Activated CD4-positive, alpha-beta memory T cell treated with anti-CD3 and anti-CD28 coated beads for 36 hours (primary cell): Measurements from ENCODE around the gene GBE1. TPM values are rescaled to one million over a fixed set of nuclear protein-coding genes. Genes with fewer than 3 reads are reported as not detected.

Source experiments
- CTCF ChIA-PET: fragments of 350-600 bp; sonication (Branson Sonifier 250); formaldehyde crosslinking; loops from one replicate; lab custom pipeline; 2021; ENCODE audit warnings: antibody characterized with exemption, inconsistent platforms; lab: Charles Lee
- POLR2A ChIA-PET: fragments of 350-600 bp; sonication (Branson Sonifier 250); formaldehyde crosslinking; loops from one replicate; lab custom pipeline; 2021; ENCODE audit warnings: antibody characterized with exemption; lab: Charles Lee
- DNase-seq: peaks from one replicate; pipeline ENCODE4 v3.0.0-alpha.2; 2020
- H3K27ac Mint-ChIP-seq: one replicate; pipeline ENCODE4 v1.8.0; 2021; ENCODE audit warnings: mixed read lengths
- H3K27me3 Mint-ChIP-seq: one replicate; pipeline ENCODE4 v1.8.0; 2021; ENCODE audit warnings: mixed read lengths
- H3K36me3 Mint-ChIP-seq: one replicate; pipeline ENCODE4 v1.8.0; 2021; ENCODE audit warnings: mixed read lengths
- H3K4me1 Mint-ChIP-seq: one replicate; pipeline ENCODE4 v1.8.0; 2021; ENCODE audit warnings: low read depth, mixed read lengths
- H3K4me3 Mint-ChIP-seq: one replicate; pipeline ENCODE4 v1.8.0; 2021; ENCODE audit warnings: mild to moderate bottlenecking, mixed read lengths
- H3K9me3 Mint-ChIP-seq: one replicate; pipeline ENCODE4 v1.8.0; 2021; ENCODE audit warnings: mixed read lengths
- intact Hi-C: fragments of 100-400 bp; cut with micrococcal nuclease; formaldehyde crosslinking; loops from one replicate; pipeline ENCODE4 v1.15.1; 2023
- total RNA-seq, 2 experiments: library from RNA; stranded (reverse); gene quantifications; one replicate each; pipeline ENCODE4 v1.2.3, GENCODE V29; 2021

GBE1 gene
- total RNA-seq, 2 experiments from 2014 or later = 30.5 to 30.6 TPM

DNA sequence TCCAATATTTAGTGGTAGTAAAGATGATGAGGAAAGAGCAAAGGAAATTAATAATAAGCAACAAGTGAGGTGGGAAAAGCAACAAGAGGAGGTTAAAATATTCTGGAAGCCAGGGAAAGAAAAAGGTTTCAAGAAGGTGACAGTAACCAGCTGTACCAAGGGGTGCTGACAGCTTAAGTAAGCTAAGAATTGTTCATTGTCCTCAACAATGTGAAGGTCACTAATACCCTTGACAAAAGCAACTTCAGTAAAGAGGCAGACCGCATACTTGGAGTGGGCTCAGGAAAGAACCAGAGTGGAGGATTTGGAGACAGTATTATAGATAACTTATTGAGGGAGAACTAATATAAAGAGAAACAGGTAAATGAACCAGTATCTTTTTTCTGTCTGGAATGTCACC lies 116.2 kb downstream of the GBE1 start:
- H3K9me3 Mint-ChIP-seq = no peaks in the 10 kb centered on the region
- POLR2A ChIA-PET = no interaction called here
- H3K4me3 Mint-ChIP-seq = no peak overlapping the region
- H3K4me1 Mint-ChIP-seq = no peaks in the 10 kb centered on the region
- DNase-seq = no peak
- H3K36me3 Mint-ChIP-seq = no peaks in the 10 kb centered on the region
- H3K27me3 Mint-ChIP-seq = no peaks in the 10 kb centered on the region
- H3K27ac Mint-ChIP-seq = no peak overlapping the region
- intact Hi-C loops = no loop called here
- CTCF ChIA-PET = no interaction called here

DNA sequence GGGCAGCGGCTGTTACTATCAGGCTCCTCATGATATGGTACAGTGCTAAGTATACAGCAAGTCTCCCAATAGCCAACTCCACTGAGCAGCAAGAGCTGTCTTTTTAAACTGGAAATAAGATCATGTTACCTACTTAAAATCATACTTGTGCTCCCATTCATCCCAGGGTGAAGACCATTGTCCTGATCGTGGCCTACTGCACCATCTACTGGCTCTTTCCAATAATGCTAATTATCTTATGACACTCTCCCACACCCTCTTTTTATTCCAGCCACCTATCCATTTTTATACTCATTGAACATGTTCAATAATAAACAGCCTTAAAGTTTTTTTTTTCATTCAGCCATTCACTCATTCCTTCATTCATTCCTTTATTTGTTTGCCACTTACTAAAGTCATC lies 117.7 kb downstream of the GBE1 start:
- CTCF ChIA-PET = no interaction called here
- Mint-ChIP-seq H3K9me3 (no peaks in the 10 kb centered on the region), H3K36me3 (peaks cover 5% of the 10 kb centered on the region), H3K4me1 (no peaks in the 10 kb centered on the region), H3K4me3 (no peak overlapping the region), H3K27ac (no peak overlapping the region), H3K27me3 (no peaks in the 10 kb centered on the region)
- intact Hi-C loops = no loop called here
- POLR2A ChIA-PET = no interaction called here
- DNase-seq = no peak

DNA sequence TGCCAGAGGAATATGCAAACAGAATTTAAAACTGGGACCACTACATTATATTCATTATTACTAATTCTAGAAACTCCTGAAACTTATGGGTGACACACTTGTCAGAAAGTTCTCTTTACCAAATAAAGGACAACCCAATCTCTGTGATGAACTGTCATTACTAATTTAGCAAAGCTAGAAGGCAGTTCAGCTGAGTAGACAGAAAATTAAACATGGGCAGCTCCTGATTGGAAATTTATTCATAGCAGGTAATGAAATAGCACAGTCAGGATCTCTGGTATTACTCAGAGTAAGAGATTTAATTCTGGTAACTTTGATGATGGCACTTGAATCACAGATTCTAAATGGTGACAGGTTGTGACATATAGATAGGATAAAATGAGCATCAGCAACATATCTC lies 123.0 kb downstream of the GBE1 start:
- Mint-ChIP-seq H3K27ac (no peak overlapping the region), H3K4me1 (no peaks in the 10 kb centered on the region), H3K9me3 (no peaks in the 10 kb centered on the region), H3K36me3 (peaks cover 5% of the 10 kb centered on the region), H3K27me3 (no peaks in the 10 kb centered on the region), H3K4me3 (no peak overlapping the region)
- ChIA-PET CTCF (no interaction called here), POLR2A (no interaction called here)
- no peak for DNase-seq
- intact Hi-C loops = no loop called here

DNA sequence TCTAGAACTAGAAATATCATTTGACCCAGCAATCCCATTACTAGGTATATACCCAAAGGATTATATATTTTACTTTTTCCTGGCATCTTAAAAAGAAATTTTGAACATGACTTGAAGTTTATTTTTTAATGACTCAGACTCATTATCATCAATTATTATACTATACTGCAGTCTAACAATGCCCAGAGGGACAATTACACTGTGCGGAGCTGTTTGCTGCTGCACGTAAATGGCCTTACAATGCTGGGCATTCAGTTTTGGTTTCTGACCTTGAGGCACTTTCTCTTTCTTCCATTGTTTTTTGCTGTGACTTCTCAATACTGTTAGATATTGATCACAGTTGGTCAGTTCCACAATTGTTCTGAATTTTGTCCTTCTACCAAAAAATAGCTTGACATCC lies 128.8 kb downstream of the GBE1 start:
- no peak overlapping the region for H3K4me3 Mint-ChIP-seq
- H3K27me3 Mint-ChIP-seq = no peaks in the 10 kb centered on the region
- no peak overlapping the region for H3K27ac Mint-ChIP-seq
- peaks cover 5% of the 10 kb centered on the region for H3K9me3 Mint-ChIP-seq
- no peak for DNase-seq
- intact Hi-C loops = no loop called here
- ChIA-PET POLR2A (no interaction called here), CTCF (no interaction called here)
- peaks cover 21% of the 10 kb centered on the region for H3K36me3 Mint-ChIP-seq
- no peaks in the 10 kb centered on the region for H3K4me1 Mint-ChIP-seq

DNA sequence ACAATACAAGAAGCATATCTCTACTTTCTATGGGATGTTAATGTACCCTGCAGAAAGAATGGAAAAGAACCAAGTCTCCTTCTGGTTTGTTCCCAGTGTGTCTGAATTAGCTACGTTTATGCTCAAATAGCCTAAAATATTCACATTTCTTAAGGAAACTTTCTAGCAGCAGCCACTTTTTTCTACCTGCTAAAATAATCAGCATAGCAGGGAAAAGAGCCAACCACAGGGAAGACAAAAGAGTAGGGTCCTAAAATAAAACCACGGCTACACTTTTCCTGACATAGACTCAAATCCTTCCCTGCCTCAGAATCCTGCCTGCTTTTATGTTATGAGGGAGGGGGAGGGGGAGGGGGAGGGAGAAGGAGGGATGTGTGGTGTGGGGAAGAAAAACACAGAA lies 136.7 kb downstream of the GBE1 start:
- Mint-ChIP-seq H3K9me3 (peaks cover under 1% of the 10 kb centered on the region), H3K27ac (no peak overlapping the region), H3K4me3 (no peak overlapping the region), H3K4me1 (no peaks in the 10 kb centered on the region), H3K36me3 (peaks cover under 1% of the 10 kb centered on the region), H3K27me3 (no peaks in the 10 kb centered on the region)
- CTCF ChIA-PET = no interaction called here
- no peak for DNase-seq
- POLR2A ChIA-PET = no interaction called here
- intact Hi-C loops = no loop called here

DNA sequence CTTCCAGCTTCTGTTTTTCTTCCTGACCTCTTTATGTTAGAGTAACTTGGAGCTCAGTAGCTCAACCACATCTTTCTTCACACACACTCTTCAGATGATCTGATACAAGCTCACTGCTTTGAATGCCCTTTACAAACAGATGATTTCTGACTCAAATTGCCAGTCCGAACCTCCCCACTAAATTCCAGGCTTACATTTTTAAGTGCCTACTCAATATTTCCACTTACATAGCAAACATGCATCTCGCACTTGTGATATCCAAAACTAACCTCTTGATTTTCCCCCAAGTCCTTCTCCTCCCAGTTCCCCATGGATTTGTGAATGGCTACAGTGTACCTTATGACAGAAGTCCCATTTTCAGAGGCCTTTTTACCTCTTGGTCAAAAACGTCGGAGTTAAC lies 139.1 kb downstream of the GBE1 start:
- CTCF ChIA-PET = interaction anchor here (0.8 kb wide), 1 partner anchor 131 kb away, joined by 3 read pairs; no protein-coding TSS in a partner anchor

DNA sequence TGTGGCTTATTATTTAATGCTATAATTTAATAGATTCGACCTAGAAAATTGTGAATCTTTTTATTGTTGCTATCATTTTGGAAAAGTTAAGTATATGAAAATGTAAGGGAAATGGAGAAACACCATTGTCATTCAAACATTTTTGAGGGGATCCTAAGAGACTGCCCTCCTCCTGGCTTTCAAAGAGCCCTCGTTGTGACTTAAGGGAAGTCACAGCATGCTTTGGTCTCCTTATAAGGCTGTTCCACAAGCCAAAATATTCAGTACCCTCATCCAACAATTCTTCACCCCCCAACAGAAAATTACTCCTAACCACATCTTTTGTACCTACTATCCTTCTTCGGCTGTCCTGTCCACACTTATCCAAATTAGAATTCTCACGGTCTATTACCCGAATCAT lies 140.2 kb downstream of the GBE1 start:
- ChIA-PET POLR2A (no interaction called here), CTCF (no interaction called here)
- Mint-ChIP-seq H3K27ac (no peak overlapping the region), H3K9me3 (no peaks in the 10 kb centered on the region), H3K36me3 (peaks cover 3% of the 10 kb centered on the region), H3K4me1 (no peaks in the 10 kb centered on the region), H3K27me3 (no peaks in the 10 kb centered on the region), H3K4me3 (no peak overlapping the region)
- no peak for DNase-seq
- intact Hi-C loops = no loop called here

More for the DNA sequence above, 139.1 kb downstream of the GBE1 start:
- Mint-ChIP-seq H3K9me3 (no peaks in the 10 kb centered on the region), H3K27me3 (no peaks in the 10 kb centered on the region), H3K4me1 (no peaks in the 10 kb centered on the region), H3K36me3 (peaks cover 3% of the 10 kb centered on the region), H3K27ac (no peak overlapping the region), H3K4me3 (no peak overlapping the region)
- POLR2A ChIA-PET = no interaction called here
- intact Hi-C loops = no loop called here
- no peak for DNase-seq

DNA sequence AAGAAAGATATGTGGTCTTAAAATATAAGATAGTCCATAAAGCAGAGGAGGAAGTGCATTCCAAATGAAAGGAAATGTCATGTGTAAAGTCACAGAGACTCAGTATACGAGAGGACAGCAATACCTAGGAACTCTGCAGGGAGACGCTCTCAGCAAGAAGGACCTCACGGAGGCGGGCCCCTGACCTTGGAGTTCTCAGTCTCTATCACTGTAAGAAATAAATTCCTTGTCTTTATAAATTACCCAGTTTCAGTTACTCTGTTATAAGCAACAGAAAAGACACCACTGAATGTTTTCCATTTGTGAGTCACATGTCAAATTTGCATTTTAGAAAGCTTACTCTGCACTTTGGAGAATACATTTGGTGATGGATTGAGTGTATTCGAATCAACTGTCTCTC lies 140.6 kb downstream of the GBE1 start:
- ChIA-PET POLR2A (no interaction called here), CTCF (no interaction called here)
- intact Hi-C loops = no loop called here

DNA sequence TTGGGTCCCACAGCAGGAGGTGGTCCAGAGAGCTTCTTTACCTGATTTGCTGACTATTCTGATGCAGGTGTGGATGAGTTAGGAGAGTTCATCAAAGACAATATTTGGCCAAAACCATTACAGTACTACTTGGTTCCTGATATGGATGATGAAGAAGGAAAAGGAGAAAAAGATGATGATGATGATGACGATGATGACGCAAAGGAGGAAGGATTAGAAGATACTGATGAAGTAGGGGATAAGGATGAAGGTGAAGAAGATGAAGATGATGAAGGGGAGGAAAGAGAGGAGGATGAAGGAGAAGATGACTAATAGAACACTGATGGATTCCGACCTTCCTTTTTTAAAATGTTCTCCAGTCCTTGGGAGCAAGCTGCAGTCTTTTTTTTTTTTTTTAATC lies 148.7 kb downstream of the GBE1 start:
- no peaks in the 10 kb centered on the region for H3K4me1 Mint-ChIP-seq
- POLR2A ChIA-PET = no interaction called here
- DNase-seq = no peak
- peaks cover 4% of the 10 kb centered on the region for H3K36me3 Mint-ChIP-seq
- CTCF ChIA-PET = no interaction called here
- intact Hi-C loops = no loop called here
- no peaks in the 10 kb centered on the region for H3K9me3 Mint-ChIP-seq
- no peaks in the 10 kb centered on the region for H3K27me3 Mint-ChIP-seq
- H3K27ac Mint-ChIP-seq = no peak overlapping the region
- no peak overlapping the region for H3K4me3 Mint-ChIP-seq

More for the DNA sequence above, 140.6 kb downstream of the GBE1 start:
- no peak for DNase-seq
- Mint-ChIP-seq H3K36me3 (peaks cover 3% of the 10 kb centered on the region), H3K9me3 (no peaks in the 10 kb centered on the region), H3K4me1 (no peaks in the 10 kb centered on the region), H3K4me3 (no peak overlapping the region), H3K27me3 (no peaks in the 10 kb centered on the region), H3K27ac (no peak overlapping the region)

DNA sequence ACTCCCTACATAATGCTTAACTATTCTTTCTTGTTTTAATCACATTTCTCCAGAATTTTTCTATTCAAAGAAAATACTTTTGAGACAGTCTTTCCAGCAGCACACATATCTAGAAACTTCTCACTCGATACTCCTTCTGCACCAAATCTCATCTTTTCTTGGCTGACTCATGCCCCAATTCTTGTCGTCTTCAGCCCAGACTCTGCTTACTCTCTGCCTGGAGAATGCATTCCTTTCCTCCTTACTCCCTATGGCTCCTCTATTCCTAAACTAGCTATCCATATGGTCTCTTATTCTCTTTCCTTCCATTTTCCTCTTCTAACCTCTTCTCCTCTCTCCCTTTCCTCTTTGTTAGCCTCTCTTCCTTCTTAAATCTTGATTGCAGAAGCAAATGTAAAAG lies 158.7 kb downstream of the GBE1 start:
- H3K4me1 Mint-ChIP-seq = no peaks in the 10 kb centered on the region
- intact Hi-C loops = no loop called here
- CTCF ChIA-PET = no interaction called here

DNA sequence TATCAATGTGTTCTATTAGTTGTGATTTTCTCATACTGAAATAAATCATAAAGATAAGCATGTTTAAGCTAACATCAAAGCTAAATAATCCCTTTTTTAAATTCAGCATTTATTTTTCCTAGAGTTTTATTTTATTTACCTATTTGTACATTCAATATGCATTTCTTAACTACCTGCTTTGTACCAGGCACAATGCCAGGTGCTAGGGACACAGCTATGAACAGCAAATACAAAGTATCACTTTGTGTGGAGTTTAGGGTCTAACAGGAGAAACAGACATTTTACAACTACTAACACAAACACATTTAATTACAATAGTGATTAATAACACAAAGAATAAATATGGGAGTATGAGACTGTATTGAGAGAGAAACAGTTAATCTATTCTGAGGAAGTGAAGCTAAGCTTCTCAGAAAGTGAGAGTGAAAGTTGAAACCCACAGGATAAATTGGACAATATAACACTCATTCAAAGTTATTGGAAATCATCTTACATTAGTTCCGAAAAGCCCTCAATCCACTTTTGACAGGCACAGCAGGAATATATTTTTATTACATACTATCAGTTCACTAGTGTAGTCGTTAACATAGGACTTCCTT lies 159.6 kb downstream of the GBE1 start:
- H3K36me3 Mint-ChIP-seq = no peaks in the 10 kb centered on the region
- no peak overlapping the region for H3K27ac Mint-ChIP-seq
- H3K4me3 Mint-ChIP-seq = no peak overlapping the region
- H3K9me3 Mint-ChIP-seq = no peaks in the 10 kb centered on the region
- H3K27me3 Mint-ChIP-seq = no peaks in the 10 kb centered on the region
- POLR2A ChIA-PET = no interaction called here
- no peaks in the 10 kb centered on the region for H3K4me1 Mint-ChIP-seq
- intact Hi-C loops = no loop called here
- no peak for DNase-seq
- CTCF ChIA-PET = interaction anchor here (0.8 kb wide), 1 partner anchor 10 kb away, joined by 3 read pairs; no protein-coding TSS in a partner anchor

More for the DNA sequence above, 158.7 kb downstream of the GBE1 start:
- Mint-ChIP-seq H3K36me3 (no peaks in the 10 kb centered on the region), H3K4me3 (no peak overlapping the region), H3K27me3 (no peaks in the 10 kb centered on the region), H3K9me3 (no peaks in the 10 kb centered on the region), H3K27ac (no peak overlapping the region)
- DNase-seq = no peak
- POLR2A ChIA-PET = no interaction called here

DNA sequence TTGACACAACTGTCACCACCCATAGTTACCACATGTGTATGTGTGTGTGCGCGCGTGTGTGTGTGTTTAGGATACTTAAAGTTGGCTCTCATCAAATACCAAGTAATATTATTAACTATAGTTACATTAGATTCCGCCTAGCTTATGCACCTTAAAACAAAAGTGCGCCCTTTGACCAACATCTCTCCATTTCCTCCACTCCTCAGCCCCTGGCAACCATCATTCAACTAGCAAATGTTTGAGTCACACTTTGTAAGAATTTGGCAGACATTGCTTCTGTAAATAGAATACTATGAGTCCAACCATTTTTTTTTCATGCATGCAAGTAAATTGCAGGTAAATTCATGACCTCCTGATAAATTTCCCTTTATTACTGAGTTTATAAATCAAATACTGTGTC lies 169.3 kb downstream of the GBE1 start:
- no peak overlapping the region for H3K4me3 Mint-ChIP-seq
- CTCF ChIA-PET = no interaction called here
- intact Hi-C loops = no loop called here
- no peaks in the 10 kb centered on the region for H3K4me1 Mint-ChIP-seq
- no peak overlapping the region for H3K27ac Mint-ChIP-seq
- no peaks in the 10 kb centered on the region for H3K9me3 Mint-ChIP-seq
- H3K27me3 Mint-ChIP-seq = no peaks in the 10 kb centered on the region
- POLR2A ChIA-PET = no interaction called here
- no peak for DNase-seq
- H3K36me3 Mint-ChIP-seq = peaks cover 11% of the 10 kb centered on the region

DNA sequence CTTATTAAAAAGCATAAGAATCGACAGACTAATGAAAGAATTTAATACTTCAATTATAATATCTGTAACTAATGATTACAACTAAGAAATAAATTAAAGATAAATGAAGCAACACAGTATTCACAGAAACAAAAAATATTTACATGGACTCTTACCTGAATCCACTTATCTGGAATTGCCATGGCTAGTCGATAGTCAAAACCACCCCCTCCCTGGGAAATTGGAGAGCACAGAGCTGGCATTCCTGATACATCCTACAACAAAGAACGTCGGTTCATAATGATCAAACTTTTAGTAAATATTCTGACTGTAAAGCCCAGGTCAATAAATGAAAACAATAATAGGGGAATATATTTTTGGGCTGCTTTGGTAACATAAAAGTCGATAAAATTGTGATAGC lies 175.5 kb downstream of the GBE1 start:
- Mint-ChIP-seq H3K4me3 (no peak overlapping the region), H3K36me3 (peaks cover 1% of the 10 kb centered on the region), H3K4me1 (no peaks in the 10 kb centered on the region), H3K9me3 (no peaks in the 10 kb centered on the region), H3K27ac (no peak overlapping the region), H3K27me3 (no peaks in the 10 kb centered on the region)
- POLR2A ChIA-PET = no interaction called here
- DNase-seq = no peak
- CTCF ChIA-PET = interaction anchor here (0.6 kb wide), 1 partner anchor 95 kb away, joined by 3 read pairs; no protein-coding TSS in a partner anchor
- intact Hi-C loops = no loop called here
